Left lung (tissue), 10 donors: ENCODE results near the gene UGCG. TPM values are rescaled to one million over a fixed set of nuclear protein-coding genes. Genes with fewer than 3 reads are reported as not detected.
"Not testable (repeated sequence)": the region's sequence is repeated elsewhere in the genome, so short reads cannot be mapped to it uniquely, and the experiment has no call there.

ENCODE experiments used
- ATAC-seq: fragments of 200-7000 bp; cut with Tn5 transposase; one replicate; pipeline ENCODE4 v1.9.1; 2020; ENCODE audit warnings: moderate library complexity
- DNase-seq, 4 donors: peaks; one replicate each; pipeline ENCODE4 v3.0.0-alpha.2; 2013 to 2020
- H3K27ac ChIP-seq, 2 donors: fragments of 200-600 bp; sonication (generic) in 1 of 2; one replicate each; pipeline versions ENCODE4 v1.5.0 to v1.8.0; 2020 to 2021
- H3K27me3 ChIP-seq, 2 donors: fragments of 200-600 bp; sonication (generic) in 1 of 2; one replicate each; pipeline versions ENCODE4 v1.5.0 to v1.8.0; 2020 to 2021
- H3K36me3 ChIP-seq, 2 donors: fragments of 200-600 bp; sonication (generic) in 1 of 2; one replicate each; pipeline versions ENCODE4 v1.5.0 to v1.8.0; 2020 to 2021
- H3K4me1 ChIP-seq, 2 donors: fragments of 200-600 bp; one replicate each; pipeline ENCODE4 v1.8.0; 2021
- H3K4me3 ChIP-seq, 2 donors: fragments of 200-600 bp; sonication (generic) in 1 of 2; one replicate each; pipeline versions ENCODE4 v1.5.0 to v1.8.0; 2020 to 2021; ENCODE audit warnings: mild to moderate bottlenecking in 1 of 2
- H3K9me3 ChIP-seq, 2 donors: fragments of 200-600 bp; sonication (generic) in 1 of 2; one replicate each; pipeline versions ENCODE4 v1.5.0 to v1.8.0; 2020 to 2021
- CTCF ChIP-seq, 2 donors: fragments of 200-600 bp; sonication (generic) in 1 of 2; IDR thresholded peaks; one replicate each; pipeline versions ENCODE4 v1.5.0 to v1.8.0; 2021; ENCODE audit warnings: antibody characterized with exemption in 2 of 2
- intact Hi-C, 2 donors: fragments of 100-400 bp; cut with DNase I; formaldehyde crosslinking; loops; one replicate each; pipeline versions ENCODE4 v1.11.2 to v1.14.2; 2022
- polyA plus RNA-seq, 6 donors: library from polyadenylated mRNA; unstranded; fragments of 120-200 nt; gene quantifications; one replicate each; pipeline ENCODE4 v1.2.1, GENCODE V29; 2013; ENCODE audit not compliant: insufficient read length in 6 of 6
- total RNA-seq, 2 donors: library from RNA; stranded (reverse); fragmentation: NEBNext Ultra II Directional; extraction: Animal tissue kit (Norgen Biotek cat#: 25700); gene quantifications; one replicate each; pipeline ENCODE4 v1.2.1, GENCODE V29; 2021
- donor health status: DM: no; HTN: yes; CAD: no.
- donor health status: DM: no; HTN: no; CAD: no.

The UGCG gene
- total and polyA plus RNA-seq, 8 donors: 29.0 to 74.3 (median 50.3) TPM

GRCh38 chr9:111902391-111903139, 6.0 kb downstream of the UGCG start:
- Histone ChIP-seq H3K4me3 (no peak overlapping the region), H3K9me3 (no peaks in the 10 kb centered on the region), H3K4me1 (peaks cover 34 to 87% of the 10 kb centered on the region in 2 donors), H3K27me3 (no peaks in the 10 kb centered on the region), H3K27ac (peak overlapping the region in 1 of 2 donors; percentile 92), H3K36me3 (peaks cover 0 to 4% of the 10 kb centered on the region in 2 donors)
- intact Hi-C loops: no loop called here
- DNase-seq: no peak
- no peak for TF ChIP-seq CTCF (IDR thresholded peaks at IDR 0.05)
- ATAC-seq: no peak

GRCh38 chr9:111903535-111903934, 6.9 kb downstream of the UGCG start:
- Histone ChIP-seq H3K27ac (peak overlapping the region in 1 of 2 donors; percentile 92), H3K4me1 (peaks cover 37 to 94% of the 10 kb centered on the region in 2 donors)
- H3K27me3 ChIP-seq, intact Hi-C loops, DNase-seq, H3K4me3 ChIP-seq, H3K36me3 ChIP-seq, ATAC-seq, H3K9me3 ChIP-seq: not testable (repeated sequence)

- no peak for TF ChIP-seq CTCF (IDR thresholded peaks at IDR 0.05)
- H3K36me3 ChIP-seq: peaks cover 0 to 4% of the 10 kb centered on the region in 2 donors
- no peak for DNase-seq
- no peaks in the 10 kb centered on the region for H3K9me3 ChIP-seq
- peaks cover 39 to 94% of the 10 kb centered on the region in 2 donors for H3K4me1 ChIP-seq
- intact Hi-C loops: no loop called here
- ATAC-seq: no peak
- H3K27me3 ChIP-seq: no peaks in the 10 kb centered on the region
- no peak overlapping the region for H3K4me3 ChIP-seq
- H3K27ac ChIP-seq: peak overlapping the region in 1 of 2 donors; percentile 92
Measured at GRCh38 chr9:111904026-111904425, 7.4 kb downstream of the UGCG start.

GRCh38 chr9:111904891-111905291, 8.3 kb downstream of the UGCG start:
- H3K27me3 ChIP-seq: no peaks in the 10 kb centered on the region
- peaks cover 33 to 94% of the 10 kb centered on the region in 2 donors for H3K4me1 ChIP-seq
- peaks cover 0 to 4% of the 10 kb centered on the region in 2 donors for H3K36me3 ChIP-seq
- ATAC-seq (no peak), DNase-seq (no peak)
- intact Hi-C loops: no loop called here
- peak overlapping the region in 1 of 2 donors; percentile 92 for H3K27ac ChIP-seq
- H3K9me3 ChIP-seq: no peaks in the 10 kb centered on the region
- no peak overlapping the region for H3K4me3 ChIP-seq
- TF ChIP-seq CTCF (IDR thresholded peaks at IDR 0.05): no peak

- H3K36me3 ChIP-seq: peaks cover 0 to 4% of the 10 kb centered on the region in 2 donors
- H3K4me3 ChIP-seq: no peak overlapping the region
- no peaks in the 10 kb centered on the region for H3K27me3 ChIP-seq
- peaks cover 13 to 92% of the 10 kb centered on the region in 2 donors for H3K4me1 ChIP-seq
- no peak for DNase-seq
- ATAC-seq: no peak
- intact Hi-C loops: no loop called here
- TF ChIP-seq CTCF (IDR thresholded peaks at IDR 0.05): no peak
- H3K9me3 ChIP-seq: no peaks in the 10 kb centered on the region
- H3K27ac ChIP-seq: peak overlapping the region in 1 of 2 donors; percentile 35
Measured at GRCh38 chr9:111907147-111907546, 10.5 kb downstream of the UGCG start.
